HK-2 (cell line): Measurements from ENCODE around the gene FAM177B.
"Not testable (repeated sequence)": the region's sequence is repeated elsewhere in the genome, so short reads cannot be mapped to it uniquely, and the experiment has no call there.

ENCODE experiments used
- DNase-seq: peaks from one replicate; pipeline ENCODE4 v3.0.0-alpha.2; 2018; ENCODE audit not compliant: unreplicated experiment

FAM177B gene

DNA sequence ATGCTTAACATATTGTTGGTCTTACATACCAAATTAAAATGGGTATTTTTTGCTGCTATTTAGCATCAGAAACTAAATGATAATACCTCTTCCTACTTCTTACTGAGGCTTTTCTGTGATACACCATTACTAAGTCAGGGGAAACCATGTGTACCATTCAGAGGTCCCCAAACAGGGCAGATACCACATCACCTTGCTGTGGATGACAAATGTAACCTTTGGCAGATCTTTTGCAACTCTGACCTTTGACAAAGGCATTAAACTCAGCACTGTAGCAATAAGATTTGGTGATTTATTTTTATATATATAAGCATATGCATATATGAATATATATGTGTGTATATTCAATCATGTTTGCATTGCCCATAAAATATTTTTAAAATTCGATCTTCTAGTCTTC is 2.9 kb downstream of the FAM177B start:
- DNase-seq, result no peak

DNA sequence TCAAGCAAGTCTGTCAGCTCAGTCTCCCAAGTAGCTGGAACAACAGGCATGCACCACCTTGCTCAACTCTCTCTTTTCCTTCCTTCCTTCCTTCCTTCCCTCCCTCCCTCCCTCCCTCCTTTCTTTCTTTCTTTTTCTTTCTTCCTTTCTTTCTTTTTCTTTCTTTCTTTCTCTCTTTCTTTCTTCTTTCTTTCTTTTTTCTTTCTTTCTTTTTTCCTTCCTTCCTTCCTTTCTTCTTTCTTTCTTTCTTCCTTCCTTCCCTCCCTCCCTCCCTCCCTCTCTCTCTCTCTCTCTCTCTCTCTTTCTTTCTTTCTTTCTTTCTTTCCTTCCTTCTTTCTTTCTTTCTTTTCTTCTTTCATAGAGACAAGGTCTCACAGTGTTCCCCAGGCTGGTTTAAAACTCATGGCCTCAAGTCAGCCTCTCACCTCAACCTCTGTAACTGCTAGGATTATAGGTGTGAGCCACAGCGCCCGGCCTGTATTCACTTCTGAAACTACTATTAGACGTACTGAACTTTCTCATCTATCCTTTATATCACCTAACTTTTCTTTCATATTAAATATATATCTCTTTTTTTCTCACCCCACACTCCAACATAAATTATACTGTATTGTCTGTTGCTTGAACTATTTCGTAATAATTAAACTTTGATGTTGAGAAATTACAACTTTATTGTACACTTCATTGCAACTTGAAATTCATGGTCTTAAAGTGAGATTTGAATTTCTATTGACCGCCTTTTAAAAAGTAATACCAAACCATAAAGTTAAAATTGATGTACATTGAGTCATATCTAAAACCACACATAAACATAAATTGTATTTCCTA is 4.8 kb downstream of the FAM177B start:
- not testable (repeated sequence) for DNase-seq

DNA sequence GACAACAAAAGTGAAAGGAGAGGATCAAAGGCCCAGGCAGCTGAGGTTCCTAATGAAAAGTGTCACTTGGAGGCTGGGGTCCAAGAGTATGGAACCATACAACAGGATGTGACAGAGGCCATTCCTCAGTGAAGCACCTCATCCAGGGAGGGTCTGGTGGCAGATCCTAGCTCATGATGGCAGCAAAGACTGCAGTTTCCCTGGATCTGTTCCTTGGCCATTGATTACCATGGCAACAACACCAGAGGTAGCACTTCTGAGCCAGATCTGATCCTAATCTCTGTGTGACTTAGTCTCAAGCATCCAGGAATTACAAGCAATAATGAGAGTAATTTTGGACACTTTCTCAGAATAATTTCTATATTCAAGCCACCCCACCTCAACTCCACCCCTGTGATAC is 12.9 kb downstream of the FAM177B start:
- DNase-seq, result no peak

DNA sequence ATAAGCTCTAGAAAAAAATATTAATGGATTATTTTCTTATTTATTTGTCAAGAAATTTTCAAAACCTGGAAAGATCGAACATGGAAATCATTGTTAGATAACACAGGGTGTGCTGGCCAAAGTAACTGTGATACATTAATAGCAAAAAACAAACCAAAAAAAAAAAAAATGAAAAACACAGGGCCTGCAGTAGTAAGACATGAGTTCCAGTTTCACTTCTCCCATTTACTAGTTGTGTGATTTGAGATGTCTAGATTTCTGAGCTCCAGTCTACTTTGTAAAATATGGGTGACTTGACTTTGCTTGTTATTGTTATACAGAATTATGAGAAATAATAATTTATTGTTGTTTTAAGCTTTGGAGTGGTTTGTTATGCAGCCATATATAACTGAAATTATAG is 13.6 kb downstream of the FAM177B start:
- no peak for DNase-seq

DNA sequence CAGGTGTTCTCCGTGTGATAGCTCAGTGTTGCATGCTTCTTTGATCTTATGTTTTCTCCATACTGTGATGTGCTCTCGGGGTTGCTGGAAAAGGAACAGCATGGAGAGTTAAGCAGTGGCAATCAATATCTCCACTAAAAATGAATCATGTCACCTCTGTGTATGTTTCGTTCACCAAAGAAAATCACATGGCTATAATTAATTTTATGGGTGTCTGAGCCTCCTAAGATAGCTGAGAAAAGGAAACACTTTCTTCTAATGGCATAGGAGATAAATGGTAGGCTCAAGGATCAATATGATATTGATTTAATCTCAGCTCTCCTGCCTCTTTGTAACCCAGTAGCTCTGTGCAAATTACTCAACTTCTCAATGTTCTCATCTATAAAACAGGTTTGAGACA is 14.3 kb downstream of the FAM177B start:
- no peak for DNase-seq

DNA sequence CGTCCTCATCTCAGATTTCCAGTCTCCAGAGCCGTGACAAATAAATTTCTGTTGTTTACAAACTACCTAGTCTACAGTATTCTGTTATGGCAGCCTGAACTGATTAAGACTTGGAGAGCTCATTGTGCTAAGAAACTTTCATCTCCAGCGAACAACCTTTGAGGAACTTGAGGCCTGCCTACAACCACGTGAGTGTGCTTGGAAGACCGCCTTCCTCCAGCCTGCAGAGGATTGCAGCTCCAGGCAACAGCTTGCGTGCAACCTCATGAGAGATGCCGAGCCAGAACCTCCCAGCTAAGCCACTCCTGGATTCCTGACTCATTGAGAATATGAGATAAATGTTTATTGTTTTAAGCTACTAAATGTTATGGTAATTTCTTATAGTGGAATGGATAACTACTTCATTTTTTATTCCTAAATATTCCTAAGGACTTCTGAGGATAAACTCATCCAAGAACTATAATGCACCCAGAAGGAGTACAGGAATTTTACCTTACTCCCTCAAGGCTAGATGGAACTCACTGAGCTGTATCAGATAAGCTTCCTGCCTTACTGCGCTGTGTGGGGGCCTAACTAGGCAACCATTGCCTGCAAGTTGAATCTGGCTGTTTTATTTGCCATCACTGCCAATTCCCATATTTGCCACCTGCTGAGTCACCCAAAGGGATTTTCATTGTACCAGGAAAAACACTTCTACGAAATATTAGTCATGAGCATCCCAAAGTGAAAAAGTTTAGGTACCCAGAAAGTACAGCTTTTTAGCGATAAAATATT is 17.6 kb downstream of the FAM177B start:
- no peak for DNase-seq

DNA sequence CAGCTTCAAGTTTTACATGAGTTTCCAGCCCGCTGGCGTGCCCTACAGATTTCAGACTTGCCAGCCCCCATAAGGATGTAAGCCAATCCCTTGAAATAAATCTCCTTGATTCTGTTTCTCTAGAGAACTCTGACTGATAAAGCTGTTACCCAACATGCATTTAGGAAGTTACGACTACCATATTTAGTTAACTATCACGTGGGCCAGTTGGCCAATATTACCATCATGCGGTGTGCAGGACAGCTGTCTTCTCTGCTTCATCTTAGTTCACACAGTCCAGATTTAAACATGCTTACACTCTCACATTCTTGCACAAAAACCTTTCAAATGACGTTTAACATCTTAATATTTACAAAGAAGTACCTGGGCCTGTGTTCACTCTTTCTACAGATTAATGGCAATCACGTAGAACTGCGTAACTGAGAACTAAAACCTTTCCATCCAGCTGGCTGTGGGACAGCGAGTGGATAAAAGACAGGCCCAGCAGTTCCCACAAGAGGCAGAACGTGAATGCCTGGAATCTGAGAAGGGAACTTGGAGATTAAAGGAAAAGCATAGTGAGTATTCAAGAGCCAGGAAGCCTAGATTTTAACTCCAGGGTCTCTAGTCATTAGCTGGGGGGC is 20.8 kb downstream of the FAM177B start:
- no peak for DNase-seq

DNA sequence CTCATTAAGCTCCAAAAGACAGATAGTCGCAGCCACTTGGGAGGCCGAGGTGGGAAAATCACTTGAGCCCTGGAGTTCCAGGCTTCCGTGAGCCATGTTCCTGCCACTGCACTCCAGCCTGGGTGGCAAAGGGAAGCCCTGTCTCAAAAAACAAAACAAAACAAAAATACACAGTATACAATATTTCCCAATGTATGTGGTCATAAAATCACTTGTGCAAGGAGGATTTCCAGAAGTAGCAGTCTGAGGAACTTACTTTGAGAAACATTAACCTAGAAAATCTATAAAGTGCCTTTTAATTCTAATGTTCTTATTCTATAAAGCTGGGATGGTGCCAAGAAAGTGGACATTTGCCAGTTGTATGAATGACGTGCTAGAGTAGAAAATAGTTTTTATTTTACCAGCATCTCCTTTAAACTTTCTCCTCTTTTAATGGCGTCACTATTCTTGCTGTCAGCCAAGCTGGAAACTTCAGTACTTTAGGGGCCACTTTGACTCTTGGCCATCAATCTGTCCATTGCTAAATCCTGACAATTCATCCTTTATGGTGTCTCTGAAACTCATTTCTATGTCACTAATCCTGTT is 22.5 kb downstream of the FAM177B start:
- DNase-seq, result no peak

DNA sequence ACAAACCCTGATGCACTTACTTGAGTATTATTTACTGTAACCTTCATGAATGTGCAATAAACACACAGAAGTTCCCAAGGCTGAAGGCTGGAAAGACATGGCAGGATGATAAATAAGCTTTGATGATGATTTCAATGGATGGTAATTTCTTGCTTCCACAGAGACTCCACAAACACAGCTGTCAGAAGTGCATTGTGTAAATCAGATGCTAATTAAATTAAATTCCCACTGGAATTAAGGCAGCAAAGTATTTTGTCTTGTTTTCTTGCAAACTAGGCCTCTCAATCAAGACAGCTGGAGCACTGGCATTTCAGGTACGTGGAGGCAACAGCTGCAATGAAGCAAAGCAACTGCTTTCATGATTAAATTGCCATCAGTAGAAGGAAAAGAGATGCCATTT is 24.1 kb downstream of the FAM177B start:
- DNase-seq, result no peak

DNA sequence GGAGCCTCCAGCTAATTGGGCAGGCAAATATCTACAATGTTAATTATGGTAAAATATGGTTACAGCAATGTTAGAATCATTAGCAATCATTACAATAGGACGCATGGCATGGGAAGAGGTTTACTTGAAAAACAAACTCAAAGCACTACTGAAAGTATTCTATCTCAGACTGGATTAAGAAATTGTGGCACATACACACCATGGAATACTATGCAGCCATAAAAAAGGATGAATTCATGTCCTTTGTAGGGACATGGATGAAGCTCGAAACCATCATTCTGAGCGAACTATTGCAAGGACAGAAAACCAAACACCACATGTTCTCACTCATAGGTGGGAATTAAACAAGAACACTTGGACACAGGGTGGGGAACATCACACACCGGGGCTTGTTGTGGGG is 25.2 kb downstream of the FAM177B start:
- not testable (repeated sequence) for DNase-seq

DNA sequence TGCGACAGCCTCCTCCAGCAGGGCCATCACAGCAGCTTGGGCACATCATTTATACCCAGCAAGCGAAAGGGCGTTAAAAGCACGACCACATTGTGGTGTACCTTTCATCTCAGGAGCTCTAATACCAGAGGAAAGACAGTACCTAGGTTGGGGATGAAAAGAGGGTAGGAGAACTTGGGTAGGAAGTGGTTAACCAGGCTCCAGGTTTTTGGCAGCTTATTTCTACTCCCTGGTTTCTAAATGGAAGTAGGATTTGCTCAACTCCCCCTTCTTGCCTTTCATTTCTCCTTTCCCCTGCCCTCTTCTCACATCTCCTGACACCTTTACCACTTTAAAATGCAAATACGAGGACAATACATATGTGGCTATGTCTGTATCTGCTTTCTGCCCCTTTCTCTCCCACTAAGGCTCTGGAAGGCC is 30.2 kb downstream of the FAM177B start:
- DNase-seq, result no peak

DNA sequence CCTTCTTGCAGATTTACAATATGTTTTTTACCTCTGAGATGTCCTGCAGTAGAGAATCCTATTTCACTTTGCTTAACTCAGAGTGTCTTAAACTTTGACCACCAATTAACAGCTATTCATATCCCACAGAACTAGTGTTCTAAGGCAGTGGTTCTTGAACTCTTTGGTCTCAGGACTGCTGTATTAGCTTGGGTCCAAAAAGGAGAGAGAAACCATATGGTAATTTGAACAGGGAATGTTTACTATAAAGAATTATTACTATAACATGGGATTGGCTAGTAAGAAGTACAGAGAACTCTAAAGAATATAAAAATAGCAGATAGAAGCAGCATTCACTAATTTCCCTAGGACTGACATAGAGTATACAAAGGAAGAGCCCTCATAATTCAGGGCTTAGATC is 31.6 kb downstream of the FAM177B start:
- DNase-seq, result no peak

DNA sequence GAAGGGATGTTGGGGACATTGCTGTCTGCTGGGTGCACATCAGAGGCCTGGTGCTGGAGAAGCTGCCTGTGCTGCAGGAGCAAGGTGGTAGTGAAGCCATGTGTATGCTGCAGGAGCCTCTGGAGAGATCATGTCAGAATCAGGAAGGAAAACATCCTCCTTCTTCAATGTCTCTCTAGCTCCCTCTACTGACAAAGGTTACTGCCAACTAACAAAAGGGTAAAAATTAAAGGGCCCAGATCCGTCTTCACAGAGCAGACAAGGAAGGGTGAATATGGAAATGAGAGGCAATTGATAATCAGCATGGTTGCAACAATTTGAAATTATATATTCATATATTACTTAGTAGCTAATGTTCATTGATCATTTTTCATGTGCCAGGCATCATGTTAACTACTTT is 32.2 kb downstream of the FAM177B start:
- DNase-seq, result no peak

DNA sequence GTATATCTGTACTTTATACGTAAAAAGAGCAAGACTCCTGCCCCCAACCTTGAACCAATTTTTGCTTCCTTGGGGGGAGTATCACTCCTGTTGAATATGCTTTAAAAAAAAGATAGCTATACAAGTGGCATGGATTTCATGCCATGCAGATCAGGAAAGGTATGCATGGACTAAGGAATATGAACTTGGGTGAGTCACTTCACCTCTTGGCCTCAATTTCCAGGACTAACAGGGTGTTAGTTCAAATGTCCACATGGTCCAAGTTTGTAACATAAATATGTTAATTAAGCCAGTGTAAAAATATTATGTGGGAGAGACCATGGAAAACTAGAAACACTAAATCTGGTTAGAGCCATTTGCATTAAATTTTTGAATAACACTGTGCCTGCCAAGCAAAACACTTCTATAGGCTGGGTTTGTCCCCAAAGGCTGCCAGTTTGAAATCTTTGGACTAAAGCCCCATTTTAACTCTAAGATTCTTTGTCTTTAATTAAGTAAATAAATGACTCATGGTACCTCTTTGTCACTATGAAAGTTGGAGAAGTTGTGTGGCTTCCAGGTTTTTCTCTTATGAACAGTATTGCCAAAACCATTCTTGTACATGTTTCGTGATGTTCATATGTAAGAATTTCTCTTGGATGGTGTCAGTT is 33.1 kb downstream of the FAM177B start:
- DNase-seq, result no peak

DNA sequence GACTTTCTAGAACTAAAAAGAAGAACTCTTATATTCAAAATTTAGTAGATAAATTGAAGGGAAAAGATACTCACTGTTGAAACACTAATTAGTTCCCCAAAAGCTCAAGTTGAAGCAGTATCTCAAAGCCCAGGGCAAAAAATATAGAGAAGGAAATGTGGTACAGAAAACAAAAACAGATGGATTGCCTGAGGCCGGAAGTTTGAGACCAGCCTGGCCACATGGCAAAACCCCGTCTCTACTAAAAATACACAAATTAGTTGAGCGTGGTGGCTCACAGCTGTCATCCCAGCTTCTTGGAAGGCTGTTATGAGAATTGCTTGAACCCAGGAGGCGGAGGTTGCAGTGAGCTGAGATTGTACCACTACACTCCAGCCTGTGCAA is 36.0 kb downstream of the FAM177B start:
- DNase-seq, result no peak

DNA sequence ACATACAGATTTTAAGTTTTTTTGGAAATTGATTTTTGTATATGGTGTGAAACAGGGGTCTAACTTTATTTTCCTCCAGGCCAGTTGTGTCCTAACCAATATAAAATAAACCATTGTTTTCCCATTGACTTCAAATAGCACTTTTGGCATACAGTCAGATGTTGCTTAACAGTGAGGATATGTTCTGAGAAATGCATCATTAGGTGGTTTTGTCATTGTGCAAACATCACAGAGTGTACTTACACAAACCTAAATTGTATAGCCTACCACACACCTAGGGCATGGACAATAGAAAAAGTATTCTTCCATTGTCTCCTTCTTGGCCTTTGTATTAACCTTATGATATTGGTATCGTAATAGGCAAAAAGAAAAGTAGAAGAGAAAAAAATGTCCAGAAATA is 40.5 kb downstream of the FAM177B start:
- DNase-seq, result no peak

DNA sequence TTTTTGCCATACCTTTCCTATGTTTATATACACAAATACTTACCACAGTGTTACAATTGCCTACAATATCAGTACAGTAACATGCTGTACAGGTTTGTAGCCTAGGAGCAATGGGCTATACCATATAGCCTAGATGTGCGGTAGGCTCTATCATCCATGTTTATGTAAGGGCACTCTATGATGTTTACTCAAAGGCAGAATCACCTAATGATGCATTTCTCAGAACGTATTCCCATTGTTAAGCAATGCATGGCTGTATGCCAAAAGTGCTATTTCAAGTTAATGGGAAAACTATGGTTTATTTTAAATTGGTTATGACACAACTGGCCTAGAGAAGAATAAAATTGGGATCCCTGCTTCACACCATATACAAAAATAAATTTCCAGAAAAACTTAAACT is 41.0 kb downstream of the FAM177B start:
- no peak for DNase-seq

DNA sequence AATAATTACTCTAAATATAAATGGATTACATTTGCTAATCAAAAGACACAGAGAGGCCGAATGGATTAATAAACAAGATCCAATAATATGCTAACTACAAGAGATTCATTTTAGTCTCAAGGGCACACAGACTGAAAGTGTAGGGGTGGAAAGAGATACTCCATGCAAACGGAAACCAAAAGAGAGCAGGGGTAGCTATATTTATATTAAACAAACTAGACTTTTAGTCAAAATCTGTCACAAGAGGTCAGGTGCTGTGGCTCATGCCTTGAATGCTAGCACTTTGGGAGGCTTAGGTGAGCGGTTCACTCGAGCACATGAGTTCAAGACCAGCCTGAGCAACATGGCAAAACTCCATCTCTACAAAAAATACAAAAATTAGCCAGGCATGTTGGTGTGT is 44.2 kb downstream of the FAM177B start:
- no peak for DNase-seq

DNA sequence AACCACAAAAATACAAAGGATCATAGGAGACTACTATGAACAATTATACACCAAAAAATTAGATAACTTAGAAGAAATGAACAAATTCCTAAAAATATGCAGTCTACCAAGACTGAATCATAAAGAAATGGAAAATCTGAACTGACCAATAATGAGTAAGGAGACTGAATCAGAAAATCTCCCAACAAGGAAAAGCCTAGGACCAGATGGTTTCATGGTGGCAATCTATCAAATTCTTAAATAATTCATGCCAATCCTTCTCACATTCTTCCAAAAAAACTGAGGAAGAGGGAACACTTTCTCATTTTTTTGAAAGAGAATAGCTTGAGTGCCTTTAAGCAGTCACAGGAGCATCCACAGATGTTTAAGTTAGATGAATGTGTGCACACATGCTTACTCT is 46.0 kb downstream of the FAM177B start:
- no peak for DNase-seq

DNA sequence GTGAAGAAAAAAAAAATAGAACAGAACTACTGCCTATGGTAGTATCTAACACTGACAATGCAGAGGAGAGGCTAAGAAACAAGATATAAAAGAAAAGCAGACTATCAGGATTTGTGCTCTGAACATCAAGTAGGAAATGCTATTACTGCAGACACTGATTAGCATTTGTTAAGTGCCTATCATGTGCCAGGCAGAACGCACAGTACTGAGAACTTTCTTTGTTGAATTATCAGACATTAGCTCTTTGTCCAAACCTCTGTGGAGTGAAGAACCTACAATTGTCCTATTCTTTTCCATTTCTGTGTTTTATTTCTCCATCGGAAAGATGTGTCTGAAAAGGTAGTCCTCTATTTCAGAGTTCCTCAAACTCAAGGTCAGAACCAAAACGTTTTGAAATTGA is 47.4 kb downstream of the FAM177B start:
- DNase-seq, result no peak

DNA sequence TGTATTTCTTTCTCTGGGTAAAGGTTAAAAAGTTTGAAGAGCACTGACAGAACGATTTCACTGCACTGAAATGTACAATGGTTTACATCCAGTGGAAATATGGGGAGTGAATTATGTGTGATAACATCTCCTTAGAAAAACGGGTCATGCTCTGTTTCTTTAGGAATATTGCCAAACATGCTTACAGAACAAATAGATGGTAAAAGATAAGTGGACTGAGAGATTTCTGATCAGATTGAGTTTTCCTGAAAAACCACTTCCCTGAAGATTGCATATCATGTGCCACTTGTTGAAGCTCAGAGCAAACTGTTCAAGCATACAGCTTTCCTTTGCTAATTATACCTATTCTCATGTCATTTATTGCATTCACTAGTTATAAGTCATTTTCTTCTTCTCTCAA is 47.9 kb downstream of the FAM177B start:
- DNase-seq, result no peak

DNA sequence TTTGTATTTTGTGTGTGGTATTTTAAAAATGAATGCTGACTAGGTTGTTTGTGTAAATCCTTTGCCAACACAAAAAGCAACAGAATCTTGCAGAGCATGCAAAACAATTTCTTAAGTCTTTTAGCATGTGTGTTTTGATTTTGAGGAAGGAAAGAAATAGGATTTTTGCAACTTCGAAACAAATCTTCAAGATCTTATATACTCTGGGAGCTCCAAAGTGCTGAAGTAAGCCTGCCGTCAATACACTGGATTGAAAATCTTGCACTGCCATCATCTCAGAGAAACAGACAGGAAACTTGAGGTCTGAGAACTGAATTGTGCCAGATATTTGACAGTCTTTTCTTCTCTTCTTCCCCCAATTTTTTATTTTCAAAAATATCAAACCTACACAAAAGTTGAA is 48.5 kb downstream of the FAM177B start:
- DNase-seq, result no peak
